Activated CD4-positive, alpha-beta memory T cell treated with anti-CD3 and anti-CD28 coated beads for 36 hours (primary cell): ENCODE results near the gene AHSG. TPM values are rescaled to one million over a fixed set of nuclear protein-coding genes. Genes with fewer than 3 reads are reported as not detected.
"Not testable (repeated sequence)": the region's sequence is repeated elsewhere in the genome, so short reads cannot be mapped to it uniquely, and the experiment has no call there.

Experiments
- CTCF ChIA-PET: fragments of 350-600 bp; sonication (Branson Sonifier 250); formaldehyde crosslinking; loops from one replicate; lab custom pipeline; 2021; ENCODE audit warnings: antibody characterized with exemption, inconsistent platforms; lab: Charles Lee
- POLR2A ChIA-PET: fragments of 350-600 bp; sonication (Branson Sonifier 250); formaldehyde crosslinking; loops from one replicate; lab custom pipeline; 2021; ENCODE audit warnings: antibody characterized with exemption; lab: Charles Lee
- DNase-seq: peaks from one replicate; pipeline ENCODE4 v3.0.0-alpha.2; 2020
- H3K27ac Mint-ChIP-seq: one replicate; pipeline ENCODE4 v1.8.0; 2021; ENCODE audit warnings: mixed read lengths
- H3K27me3 Mint-ChIP-seq: one replicate; pipeline ENCODE4 v1.8.0; 2021; ENCODE audit warnings: mixed read lengths
- H3K36me3 Mint-ChIP-seq: one replicate; pipeline ENCODE4 v1.8.0; 2021; ENCODE audit warnings: mixed read lengths
- H3K4me1 Mint-ChIP-seq: one replicate; pipeline ENCODE4 v1.8.0; 2021; ENCODE audit warnings: low read depth, mixed read lengths
- H3K4me3 Mint-ChIP-seq: one replicate; pipeline ENCODE4 v1.8.0; 2021; ENCODE audit warnings: mild to moderate bottlenecking, mixed read lengths
- H3K9me3 Mint-ChIP-seq: one replicate; pipeline ENCODE4 v1.8.0; 2021; ENCODE audit warnings: mixed read lengths
- intact Hi-C: fragments of 100-400 bp; cut with micrococcal nuclease; formaldehyde crosslinking; loops from one replicate; pipeline ENCODE4 v1.15.1; 2023
- total RNA-seq, 2 experiments: library from RNA; stranded (reverse); gene quantifications; one replicate each; pipeline ENCODE4 v1.2.3, GENCODE V29; 2021

Gene AHSG
- total RNA-seq, 2 experiments from 2014 or later = not detected

GRCh38 chr3:186633481-186633880 lies 20.6 kb downstream of the AHSG start:
- H3K27me3 Mint-ChIP-seq = peaks cover 9% of the 10 kb centered on the region
- CTCF ChIA-PET = interaction anchor here (1.8 kb wide), 1 partner anchor 17 kb away, joined by 5 read pairs; no protein-coding TSS in a partner anchor
- no peaks in the 10 kb centered on the region for H3K36me3 Mint-ChIP-seq
- H3K4me3 Mint-ChIP-seq = no peak overlapping the region
- POLR2A ChIA-PET = no interaction called here
- H3K4me1 Mint-ChIP-seq = no peaks in the 10 kb centered on the region
- intact Hi-C loops = no loop called here
- no peaks in the 10 kb centered on the region for H3K9me3 Mint-ChIP-seq
- H3K27ac Mint-ChIP-seq = no peak overlapping the region
- DNase-seq = no peak

DNA sequence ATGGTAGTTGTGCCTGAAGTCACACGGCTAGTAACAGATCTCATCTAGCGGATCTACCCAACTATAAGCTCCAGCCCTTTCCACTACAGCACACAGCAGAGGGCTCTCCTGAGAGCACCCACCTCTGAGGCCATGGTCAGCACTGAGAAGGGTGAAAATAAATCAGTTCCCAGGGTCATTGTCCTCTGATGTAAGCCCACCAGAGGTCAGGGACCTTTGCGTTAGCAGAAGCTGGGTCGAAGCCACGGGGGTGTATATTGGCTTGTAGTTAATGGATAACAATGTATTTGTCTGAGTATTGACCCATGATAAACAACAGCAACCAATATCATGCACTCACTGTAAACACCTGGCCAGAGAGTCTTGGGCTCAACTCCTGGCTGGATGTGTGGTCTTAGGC lies 21.3 kb downstream of the AHSG start:
- H3K4me3 Mint-ChIP-seq, H3K4me1 Mint-ChIP-seq, H3K36me3 Mint-ChIP-seq, H3K9me3 Mint-ChIP-seq, DNase-seq, H3K27me3 Mint-ChIP-seq, POLR2A ChIA-PET, H3K27ac Mint-ChIP-seq, intact Hi-C loops: not testable (repeated sequence)
- CTCF ChIA-PET = interaction anchor here (0.9 kb wide), 1 partner anchor 187 kb away, joined by 3 read pairs; no protein-coding TSS in a partner anchor

- intact Hi-C loops = no loop called here
- no peak for DNase-seq
- no peaks in the 10 kb centered on the region for H3K9me3 Mint-ChIP-seq
- CTCF ChIA-PET = no interaction called here
- no peaks in the 10 kb centered on the region for H3K36me3 Mint-ChIP-seq
- peaks cover 8% of the 10 kb centered on the region for H3K27me3 Mint-ChIP-seq
- POLR2A ChIA-PET = no interaction called here
- no peaks in the 10 kb centered on the region for H3K4me1 Mint-ChIP-seq
- H3K4me3 Mint-ChIP-seq = no peak overlapping the region
- H3K27ac Mint-ChIP-seq = no peak overlapping the region
Observed at GRCh38 chr3:186635532-186635931, 22.7 kb downstream of the AHSG start.

- ChIA-PET POLR2A (no interaction called here), CTCF (no interaction called here)
- Mint-ChIP-seq H3K4me1 (no peaks in the 10 kb centered on the region), H3K9me3 (no peaks in the 10 kb centered on the region), H3K27me3 (peaks cover 10% of the 10 kb centered on the region), H3K36me3 (no peaks in the 10 kb centered on the region), H3K27ac (no peak overlapping the region), H3K4me3 (no peak overlapping the region)
- intact Hi-C loops = no loop called here
- DNase-seq = no peak
Observed at GRCh38 chr3:186636536-186636935, 23.7 kb downstream of the AHSG start.

DNA sequence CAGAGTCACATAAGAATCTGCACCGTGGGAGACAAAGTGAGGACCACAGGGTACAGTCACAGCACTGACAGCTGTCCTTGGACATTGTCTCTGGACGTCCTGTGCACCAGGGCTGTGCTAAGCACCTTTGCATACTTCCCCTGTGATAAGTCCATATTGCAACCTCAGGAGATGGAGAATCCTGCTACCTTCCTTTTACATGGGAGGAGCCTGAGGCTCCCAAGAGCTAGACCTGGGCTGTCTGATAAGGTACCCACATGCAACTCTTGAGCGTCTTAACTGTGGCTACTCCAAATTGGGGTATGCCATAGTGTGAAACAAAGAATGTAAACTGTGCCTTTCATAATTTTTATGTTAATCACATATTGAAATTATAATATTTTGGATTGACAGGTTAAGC lies 24.8 kb downstream of the AHSG start:
- H3K27me3 Mint-ChIP-seq = peaks cover 12% of the 10 kb centered on the region
- no peak overlapping the region for H3K27ac Mint-ChIP-seq
- no peak for DNase-seq
- ChIA-PET CTCF (interaction anchor here (1.2 kb wide), 1 partner anchor 23 kb away, joined by 3 read pairs; no protein-coding TSS in a partner anchor), POLR2A (no interaction called here)
- H3K36me3 Mint-ChIP-seq = no peaks in the 10 kb centered on the region
- peaks cover 9% of the 10 kb centered on the region for H3K4me1 Mint-ChIP-seq
- H3K4me3 Mint-ChIP-seq = no peak overlapping the region
- H3K9me3 Mint-ChIP-seq = no peaks in the 10 kb centered on the region
- intact Hi-C loops = no loop called here

- no peaks in the 10 kb centered on the region for H3K9me3 Mint-ChIP-seq
- no peaks in the 10 kb centered on the region for H3K36me3 Mint-ChIP-seq
- peaks cover 15% of the 10 kb centered on the region for H3K4me1 Mint-ChIP-seq
- intact Hi-C loops = no loop called here
- no peak for DNase-seq
- H3K4me3 Mint-ChIP-seq = no peak overlapping the region
- POLR2A ChIA-PET = no interaction called here
- H3K27ac Mint-ChIP-seq = no peak overlapping the region
- H3K27me3 Mint-ChIP-seq = peaks cover 12% of the 10 kb centered on the region
- CTCF ChIA-PET = interaction anchor here (1.2 kb wide), 1 partner anchor 24 kb away, joined by 3 read pairs; no protein-coding TSS in a partner anchor
Observed at GRCh38 chr3:186638259-186638658, 25.4 kb downstream of the AHSG start.

- ChIA-PET POLR2A (no interaction called here), CTCF (interaction anchor here (0.7 kb wide), 1 partner anchor 23 kb away, joined by 4 read pairs; no protein-coding TSS in a partner anchor)
- peaks cover 23% of the 10 kb centered on the region for H3K4me1 Mint-ChIP-seq
- H3K27ac Mint-ChIP-seq = no peak within 1 kb of the TSS
- H3K27me3 Mint-ChIP-seq = peaks cover 14% of the 10 kb centered on the region
- H3K9me3 Mint-ChIP-seq = no peaks in the 10 kb centered on the region
- intact Hi-C loops = no loop called here
- no peak for DNase-seq
- H3K4me3 Mint-ChIP-seq = no peak within 1 kb of the TSS
- H3K36me3 Mint-ChIP-seq = no peaks in the 10 kb centered on the region
Observed at GRCh38 chr3:186639778-186640472, 27.1 kb downstream of the AHSG start, which contains the start of gene FETUB. Gene FETUB, plus strand, starts transcription at chr3:186640399. Its CDS starts 62 bp downstream, at chr3:186640461.

- no peaks in the 10 kb centered on the region for H3K36me3 Mint-ChIP-seq
- H3K9me3 Mint-ChIP-seq = no peaks in the 10 kb centered on the region
- POLR2A ChIA-PET = no interaction called here
- intact Hi-C loops = no loop called here
- H3K4me3 Mint-ChIP-seq = no peak overlapping the region
- no peak overlapping the region for H3K27ac Mint-ChIP-seq
- no peak for DNase-seq
- H3K27me3 Mint-ChIP-seq = peaks cover 14% of the 10 kb centered on the region
- peaks cover 23% of the 10 kb centered on the region for H3K4me1 Mint-ChIP-seq
- CTCF ChIA-PET = no interaction called here
Observed at GRCh38 chr3:186640473-186640818, 27.6 kb downstream of the AHSG start.

DNA sequence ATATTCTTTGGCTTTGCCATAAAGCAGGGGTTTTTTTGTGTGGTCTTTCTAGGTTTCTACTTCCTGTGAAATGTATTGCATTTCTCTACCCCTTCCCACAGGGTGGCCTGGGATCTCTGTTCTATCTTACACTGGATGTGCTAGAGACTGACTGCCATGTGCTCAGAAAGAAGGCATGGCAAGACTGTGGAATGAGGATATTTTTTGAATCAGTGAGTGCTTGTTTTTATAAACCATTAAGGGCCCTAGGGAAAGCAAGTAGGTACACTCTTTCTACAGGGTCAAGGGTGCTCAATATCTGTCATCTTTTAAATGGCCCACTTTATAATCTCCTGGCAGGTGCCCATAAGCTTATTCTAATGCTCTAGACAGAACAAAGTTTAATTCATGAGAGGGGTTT lies 28.1 kb downstream of the AHSG start:
- CTCF ChIA-PET = interaction anchor here (1.5 to 1.8 kb wide), 2 partner anchors 9 to 26 kb away, joined by 4 to 6 read pairs; no protein-coding TSS in a partner anchor
- Mint-ChIP-seq H3K4me1 (peaks cover 23% of the 10 kb centered on the region), H3K4me3 (no peak overlapping the region), H3K27ac (no peak overlapping the region), H3K36me3 (no peaks in the 10 kb centered on the region), H3K9me3 (no peaks in the 10 kb centered on the region), H3K27me3 (peaks cover 15% of the 10 kb centered on the region)
- intact Hi-C loops = no loop called here
- DNase-seq = no peak
- POLR2A ChIA-PET = no interaction called here

DNA sequence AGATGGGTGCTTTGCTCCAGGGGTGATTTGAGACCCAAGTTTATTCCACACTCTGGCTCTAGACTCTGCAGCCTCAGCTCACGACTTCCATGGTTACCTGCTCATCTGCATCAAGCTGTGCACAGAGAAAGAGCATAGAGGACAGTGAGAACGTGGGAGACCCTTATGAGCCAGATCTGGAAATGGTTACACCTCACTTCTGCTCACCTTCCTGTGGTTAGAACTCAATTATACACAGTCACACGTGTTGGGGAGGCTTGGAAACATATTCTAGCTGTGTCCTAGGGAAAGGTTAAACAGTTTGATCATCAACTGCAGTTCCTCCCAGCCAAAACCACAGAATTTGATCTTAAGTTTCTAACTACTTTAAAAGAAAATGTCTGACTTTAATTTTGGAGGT lies 29.2 kb downstream of the AHSG start:
- POLR2A ChIA-PET = no interaction called here
- CTCF ChIA-PET = interaction anchor here (1.5 to 3.9 kb wide), 3 partner anchors 8 to 27 kb away, joined by 4 to 25 read pairs (median 6); no protein-coding TSS in a partner anchor

GRCh38 chr3:186643493-186643892 lies 30.6 kb downstream of the AHSG start:
- Mint-ChIP-seq H3K9me3 (no peaks in the 10 kb centered on the region), H3K4me1 (peaks cover 23% of the 10 kb centered on the region), H3K27ac (no peak overlapping the region), H3K27me3 (peaks cover 18% of the 10 kb centered on the region), H3K4me3 (no peak overlapping the region), H3K36me3 (no peaks in the 10 kb centered on the region)
- ChIA-PET CTCF (interaction anchor here (0.9 to 3.9 kb wide), 3 partner anchors 27 to 496 kb away, joined by 3 to 25 read pairs (median 7); partner anchors contain the start of gene RPL39L), POLR2A (interaction anchor here (0.7 to 1.6 kb wide), 2 partner anchors 27 to 139 kb away, joined by 3 to 6 read pairs; partner anchors contain the start of gene EIF4A2)
- peak; percentile 36 for DNase-seq
- intact Hi-C loops = loop anchor here (1.0 kb wide), 1 partner anchor 110 kb away; no protein-coding TSS in a partner anchor

More for the DNA sequence above, 29.2 kb downstream of the AHSG start:
- intact Hi-C loops = no loop called here
- Mint-ChIP-seq H3K36me3 (no peaks in the 10 kb centered on the region), H3K4me3 (no peak overlapping the region), H3K27me3 (peaks cover 18% of the 10 kb centered on the region), H3K27ac (no peak overlapping the region), H3K4me1 (peaks cover 23% of the 10 kb centered on the region), H3K9me3 (no peaks in the 10 kb centered on the region)
- peak; percentile 19 for DNase-seq

DNA sequence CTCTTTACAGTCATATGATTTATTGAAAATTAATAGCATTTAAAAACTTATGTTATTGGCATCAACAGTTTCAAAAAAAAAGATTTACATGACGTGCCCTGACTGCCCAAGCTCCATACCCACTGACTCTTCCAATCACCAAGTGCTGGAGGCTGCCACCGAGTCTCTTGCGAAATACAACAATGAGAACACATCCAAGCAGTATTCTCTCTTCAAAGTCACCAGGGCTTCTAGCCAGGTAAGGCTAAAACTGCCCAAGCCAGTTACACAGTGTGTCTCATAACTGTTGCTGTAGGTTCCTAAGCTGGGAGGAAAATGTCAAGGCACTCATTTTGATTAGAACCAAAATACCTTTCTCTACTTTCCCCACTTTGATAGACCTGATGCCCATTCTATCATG lies 31.8 kb downstream of the AHSG start:
- POLR2A ChIA-PET = interaction anchor here (1.6 kb wide), 1 partner anchor 138 kb away, joined by 6 read pairs; the partner anchor contains the start of gene EIF4A2
- DNase-seq = no peak
- Mint-ChIP-seq H3K36me3 (no peaks in the 10 kb centered on the region), H3K27me3 (peaks cover 18% of the 10 kb centered on the region), H3K4me1 (peaks cover 23% of the 10 kb centered on the region), H3K9me3 (no peaks in the 10 kb centered on the region), H3K4me3 (no peak overlapping the region), H3K27ac (no peak overlapping the region)
- intact Hi-C loops = no loop called here
- CTCF ChIA-PET = interaction anchor here (1.3 to 3.9 kb wide), 2 partner anchors 28 to 495 kb away, joined by 3 to 25 read pairs; partner anchors contain the start of gene RPL39L
